GM12801 (cell line): ENCODE measurements around the gene VPS51.

Source experiments
- CTCF ChIP-seq: IDR thresholded peaks from one replicate; pipeline ENCODE4 v1.5.1; 2011; ENCODE audit warnings: control low read depth; ENCODE audit not compliant: insufficient read length; ENCODE audit errors: extremely low read depth

VPS51 gene

GRCh38 chr11:65065851-65066250 is 30.2 kb upstream of the VPS51 start:
- no peak for TF ChIP-seq CTCF

- no peak for TF ChIP-seq CTCF
Measured at GRCh38 chr11:65066315-65066714, 29.7 kb upstream of the VPS51 start.

DNA sequence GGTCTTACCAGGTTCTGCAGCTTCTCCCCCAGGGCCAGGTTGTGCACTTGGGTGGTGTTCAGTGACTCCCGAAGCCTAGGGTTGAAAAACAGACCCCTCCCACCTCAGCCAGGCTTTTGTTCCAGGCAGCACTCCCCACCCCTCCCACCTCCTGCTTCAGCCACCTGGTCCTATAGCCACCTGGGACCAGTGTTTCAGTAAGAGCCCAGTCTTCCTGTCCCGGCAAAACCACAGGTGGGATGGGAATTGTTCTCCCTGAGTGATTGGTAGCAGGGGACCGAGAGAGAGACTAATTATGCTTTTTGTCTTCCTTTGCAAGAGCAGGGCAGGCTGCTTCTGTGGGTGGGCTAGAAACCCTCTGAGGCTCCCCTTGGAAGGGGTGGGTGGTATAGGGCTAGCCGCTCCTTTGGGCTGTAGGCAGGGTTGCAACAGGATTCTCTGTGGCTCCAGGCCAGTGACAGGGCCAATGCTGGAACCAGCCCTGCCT is 29.2 kb upstream of the VPS51 start:
- no peak for TF ChIP-seq CTCF

DNA sequence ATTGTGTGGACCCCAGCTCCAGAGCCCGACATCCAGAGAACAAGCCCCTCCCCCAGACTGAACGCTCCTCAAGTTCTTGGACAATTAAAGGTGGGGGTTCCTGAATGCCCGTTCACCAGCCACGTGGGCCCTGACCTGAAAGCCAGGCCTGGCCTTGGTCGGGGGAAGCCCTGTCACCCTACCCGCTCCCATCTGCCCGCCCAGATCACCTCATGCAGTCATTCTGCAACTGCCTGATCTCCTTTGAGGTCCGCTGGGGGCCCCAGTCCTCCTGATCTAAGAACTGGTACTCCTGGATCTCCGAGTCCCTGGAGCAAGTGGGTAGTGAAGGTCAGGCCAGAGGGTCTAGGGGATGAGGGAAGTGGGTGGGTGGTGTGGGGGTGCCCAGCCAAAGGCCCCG is 28.6 kb upstream of the VPS51 start:
- TF ChIP-seq CTCF, result no peak

DNA sequence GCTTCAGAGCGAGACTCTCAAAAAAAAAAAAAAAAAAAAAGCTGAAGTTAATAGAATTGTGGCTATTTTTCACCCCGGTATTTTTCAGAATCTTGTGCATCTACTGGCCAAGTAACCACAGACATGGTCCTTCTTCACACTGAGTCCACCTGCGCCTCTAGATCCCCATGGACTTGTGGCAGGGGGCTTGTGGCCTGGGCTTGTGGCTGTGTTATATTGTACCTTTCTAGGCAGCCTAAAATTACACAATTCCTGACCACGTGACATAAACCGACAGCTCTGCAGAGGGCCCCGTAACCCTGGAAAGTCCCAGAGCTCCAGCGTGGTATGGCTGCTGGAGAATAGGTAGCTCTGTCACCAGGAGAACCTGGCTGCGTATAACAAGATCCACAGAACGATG is 26.8 kb upstream of the VPS51 start:
- TF ChIP-seq CTCF, result no peak

DNA sequence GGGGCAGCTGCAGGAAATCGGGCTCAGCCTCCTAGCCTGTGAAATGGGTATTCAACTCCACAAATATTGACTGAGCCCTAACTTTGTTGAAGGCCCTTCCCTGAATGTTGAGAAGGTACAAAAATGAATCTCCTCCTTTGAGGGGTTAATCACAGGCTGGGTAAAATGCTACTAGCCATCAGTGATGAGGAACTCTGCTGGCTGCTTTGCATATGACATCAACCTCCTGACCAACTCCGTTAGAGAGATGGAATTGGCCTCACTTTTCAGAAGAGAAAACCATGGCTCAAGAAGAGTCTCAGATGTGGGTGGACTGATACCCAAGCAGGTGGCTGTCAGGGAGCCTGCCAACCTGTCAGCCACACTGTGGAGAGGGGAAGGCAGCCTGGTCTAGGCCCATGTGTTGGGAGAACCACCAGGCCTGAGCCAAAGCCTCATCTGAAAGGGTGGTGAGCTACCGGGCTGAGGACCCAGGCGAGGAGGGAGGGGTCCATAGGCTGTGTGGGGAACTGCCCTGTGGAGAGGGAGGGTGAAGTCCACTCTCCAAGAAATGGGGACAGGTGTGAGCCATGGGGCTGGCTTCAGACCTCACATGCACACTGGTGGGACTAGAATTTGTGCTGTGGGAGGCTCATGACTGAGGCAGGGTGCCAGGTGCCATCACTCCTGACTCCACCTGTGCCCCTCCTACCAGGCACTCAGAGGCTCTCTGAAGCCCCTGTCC is 23.9 kb upstream of the VPS51 start:
- no peak for TF ChIP-seq CTCF

- TF ChIP-seq CTCF, result no peak
Measured at GRCh38 chr11:65072631-65072966, 23.4 kb upstream of the VPS51 start.
